Nephron (organoid): ENCODE data around the gene DNAAF8.

ENCODE experiments used
- H3K27ac Mint-ChIP-seq, 3 experiments: 2 replicates each; pipeline ENCODE4 v1.8.0; 2020; ENCODE audit warnings: mixed read lengths in 3 of 3, mild to moderate bottlenecking in 2 of 3, moderate library complexity in 1 of 3
- H3K27me3 Mint-ChIP-seq: 2 replicates; pipeline ENCODE4 v1.8.0; 2021; ENCODE audit warnings: low read depth, mild to moderate bottlenecking, moderate library complexity, mixed read lengths
- H3K36me3 Mint-ChIP-seq: 2 replicates; pipeline ENCODE4 v1.8.0; 2020; ENCODE audit warnings: low read depth, mixed read lengths
- H3K4me1 Mint-ChIP-seq: 2 replicates; pipeline ENCODE4 v1.8.0; 2020; ENCODE audit warnings: mixed read lengths
- H3K4me3 Mint-ChIP-seq, 3 experiments: 2 replicates each; pipeline ENCODE4 v1.8.0; 2020; ENCODE audit warnings: mild to moderate bottlenecking in 3 of 3, mixed read lengths in 3 of 3, moderate library complexity in 2 of 3
- H3K9me3 Mint-ChIP-seq: 2 replicates; pipeline ENCODE4 v1.8.0; 2020; ENCODE audit warnings: mixed read lengths
- TF ChIP-seq, protein P1 (sequence below), 3 experiments: fragments of 200-600 bp; sonication (generic); IDR thresholded peaks; one replicate each; pipeline ENCODE4 v1.5.0; 2021; ENCODE audit warnings: antibody characterized with exemption in 3 of 3; ENCODE audit not compliant: unreplicated experiment in 3 of 3

Gene DNAAF8

DNA sequence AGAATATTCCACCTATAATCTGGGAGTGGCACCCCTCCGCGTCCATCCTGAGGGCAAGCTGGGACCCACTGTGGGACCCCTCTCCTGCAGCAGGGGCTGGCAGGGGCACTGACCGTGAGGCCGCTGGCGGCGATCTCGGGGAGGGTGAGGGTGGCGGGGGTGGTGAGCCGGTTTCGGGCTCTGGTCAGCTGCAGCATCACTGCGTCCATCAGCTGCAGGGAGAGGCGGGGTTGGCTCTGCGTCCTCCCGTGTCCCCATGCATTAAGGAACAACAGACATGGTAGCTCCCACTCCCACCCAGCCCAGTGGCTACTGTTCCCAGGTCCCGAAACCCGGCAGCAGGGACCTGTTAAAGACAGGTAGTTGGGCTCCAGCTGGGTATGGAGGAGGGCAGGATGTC lies 64.1 kb downstream of the DNAAF8 start:
- H3K36me3 Mint-ChIP-seq, result peaks cover 4% of the 10 kb centered on the region
- peaks cover 7% of the 10 kb centered on the region for H3K4me1 Mint-ChIP-seq
- TF ChIP-seq, protein P1, sequence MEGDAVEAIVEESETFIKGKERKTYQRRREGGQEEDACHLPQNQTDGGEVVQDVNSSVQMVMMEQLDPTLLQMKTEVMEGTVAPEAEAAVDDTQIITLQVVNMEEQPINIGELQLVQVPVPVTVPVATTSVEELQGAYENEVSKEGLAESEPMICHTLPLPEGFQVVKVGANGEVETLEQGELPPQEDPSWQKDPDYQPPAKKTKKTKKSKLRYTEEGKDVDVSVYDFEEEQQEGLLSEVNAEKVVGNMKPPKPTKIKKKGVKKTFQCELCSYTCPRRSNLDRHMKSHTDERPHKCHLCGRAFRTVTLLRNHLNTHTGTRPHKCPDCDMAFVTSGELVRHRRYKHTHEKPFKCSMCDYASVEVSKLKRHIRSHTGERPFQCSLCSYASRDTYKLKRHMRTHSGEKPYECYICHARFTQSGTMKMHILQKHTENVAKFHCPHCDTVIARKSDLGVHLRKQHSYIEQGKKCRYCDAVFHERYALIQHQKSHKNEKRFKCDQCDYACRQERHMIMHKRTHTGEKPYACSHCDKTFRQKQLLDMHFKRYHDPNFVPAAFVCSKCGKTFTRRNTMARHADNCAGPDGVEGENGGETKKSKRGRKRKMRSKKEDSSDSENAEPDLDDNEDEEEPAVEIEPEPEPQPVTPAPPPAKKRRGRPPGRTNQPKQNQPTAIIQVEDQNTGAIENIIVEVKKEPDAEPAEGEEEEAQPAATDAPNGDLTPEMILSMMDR (IDR thresholded peaks at IDR 0.05; ENCODE audit: unreplicated experiment in 3 of 3), result no peak
- H3K9me3 Mint-ChIP-seq, result no peaks in the 10 kb centered on the region
- H3K4me3 Mint-ChIP-seq, result peak overlapping the region; percentile 45 to 65 (median 53)
- H3K27me3 Mint-ChIP-seq, result no peaks in the 10 kb centered on the region
- no peak overlapping the region for H3K27ac Mint-ChIP-seq
